Gastrocnemius medialis (tissue), 4 donors: ENCODE data around the gene KDM4B. TPM values are rescaled to one million over a fixed set of nuclear protein-coding genes. Genes with fewer than 3 reads are reported as not detected.

Source experiments
- ATAC-seq, 2 donors: fragments of 150-250 bp; one replicate each; pipeline ENCODE4 v1.9.1; 2016
- DNase-seq, 2 donors: peaks; one replicate each; pipeline ENCODE4 v3.0.0-alpha.2; 2019
- H3K27ac ChIP-seq, 4 donors: fragments of 200-600 bp; sonication (generic); 1 replicate in 1 of 4; 2 replicates in 3 of 4; pipeline ENCODE4 v1.5.1; 2016 to 2018; ENCODE audit warnings: mild to moderate bottlenecking in 2 of 4, moderate library complexity in 1 of 4
- H3K27me3 ChIP-seq, 3 donors: fragments of 200-600 bp; sonication (generic) in 2 of 3; 1 replicate in 1 of 3; 2 replicates in 2 of 3; pipeline versions ENCODE4 v1.5.1 to v1.6.0; 2016 to 2019; ENCODE audit warnings: mild to moderate bottlenecking in 1 of 3, moderate library complexity in 1 of 3
- H3K36me3 ChIP-seq, 2 donors: fragments of 200-600 bp; sonication (generic) in 1 of 2; one replicate each; pipeline ENCODE4 v1.5.1; 2017 to 2018
- H3K4me1 ChIP-seq, 2 donors: fragments of 200-600 bp; sonication (generic) in 1 of 2; one replicate each; pipeline ENCODE4 v1.5.1; 2016 to 2017; ENCODE audit warnings: mild to moderate bottlenecking in 2 of 2
- H3K4me3 ChIP-seq, 4 donors: fragments of 200-600 bp; sonication (generic) in 3 of 4; 1 replicate in 1 of 4; 2 replicates in 3 of 4; pipeline ENCODE4 v1.5.1; 2016 to 2019; ENCODE audit warnings: mild to moderate bottlenecking in 2 of 4
- H3K9me3 ChIP-seq, 3 donors: fragments of 200-600 bp; sonication (generic) in 2 of 3; 1 replicate in 1 of 3; 2 replicates in 2 of 3; pipeline ENCODE4 v1.5.1; 2016 to 2019
- POLR2A ChIP-seq, 2 donors: fragments of 450-650 bp; IDR thresholded peaks; one replicate each; pipeline ENCODE4 v1.6.1; 2017; ENCODE audit warnings: antibody characterized with exemption in 2 of 2, mild to moderate bottlenecking in 2 of 2, moderate library complexity in 2 of 2
- in situ Hi-C, 4 donors: fragments of 200-750 bp; cut with MboI; loops; one replicate each; pipeline versions ENCODE4 v1.15.0 to v1.8.0; 2017; ENCODE audit warnings: low sequenced_read_pairs in 4 of 4
- intact Hi-C: fragments of 100-400 bp; cut with DNase I; formaldehyde crosslinking; loops from one replicate; pipeline ENCODE4 v1.15.1; 2023; ENCODE audit warnings: low total_unique reads
- total RNA-seq, 4 donors: library from RNA; depleted of rRNA; stranded (reverse); fragments of >200 nt; gene quantifications; one replicate each; pipeline versions ENCODE4 v1.1.0 to v1.2.3, GENCODE V29; 2016
- TF ChIP-seq, protein P1 (sequence below), 5 experiments: fragments of 450-650 bp in 3 of 5; fragments of 200-600 bp in 2 of 5; sonication (generic) in 2 of 5; IDR thresholded peaks in 4 of 5; conservative IDR thresholded peaks in 1 of 5; 1 replicate in 4 of 5; 2 replicates in 1 of 5; pipeline ENCODE4 v1.5.1; 2016 to 2019; ENCODE audit warnings: antibody characterized with exemption in 5 of 5, mild to moderate bottlenecking in 3 of 5, moderate library complexity in 3 of 5

KDM4B gene
- total RNA-seq, 4 donors from 2014 or later, result 40.9 to 61.4 (median 46.4) TPM

DNA sequence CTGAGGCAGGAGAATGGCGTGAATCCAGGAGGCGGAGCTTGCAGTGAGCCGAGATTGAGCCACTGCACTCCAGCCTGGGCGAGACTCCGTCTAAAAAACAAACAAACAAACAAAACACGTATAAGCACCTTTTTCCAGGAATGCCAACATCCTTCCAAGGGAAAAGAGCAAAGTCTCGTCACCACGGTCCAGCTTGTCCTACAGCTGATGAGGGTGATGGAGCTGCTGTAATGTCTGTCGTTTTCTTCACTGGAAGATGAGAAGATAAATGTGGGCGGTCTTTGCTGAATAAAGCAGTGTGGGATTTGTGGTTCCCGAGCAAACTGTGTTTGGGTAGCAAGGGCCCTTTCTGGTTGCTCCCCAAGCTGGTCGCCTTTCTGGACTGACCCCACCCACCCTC, 205.1 kb downstream of the KDM4B start:
- TF ChIP-seq, protein P1, sequence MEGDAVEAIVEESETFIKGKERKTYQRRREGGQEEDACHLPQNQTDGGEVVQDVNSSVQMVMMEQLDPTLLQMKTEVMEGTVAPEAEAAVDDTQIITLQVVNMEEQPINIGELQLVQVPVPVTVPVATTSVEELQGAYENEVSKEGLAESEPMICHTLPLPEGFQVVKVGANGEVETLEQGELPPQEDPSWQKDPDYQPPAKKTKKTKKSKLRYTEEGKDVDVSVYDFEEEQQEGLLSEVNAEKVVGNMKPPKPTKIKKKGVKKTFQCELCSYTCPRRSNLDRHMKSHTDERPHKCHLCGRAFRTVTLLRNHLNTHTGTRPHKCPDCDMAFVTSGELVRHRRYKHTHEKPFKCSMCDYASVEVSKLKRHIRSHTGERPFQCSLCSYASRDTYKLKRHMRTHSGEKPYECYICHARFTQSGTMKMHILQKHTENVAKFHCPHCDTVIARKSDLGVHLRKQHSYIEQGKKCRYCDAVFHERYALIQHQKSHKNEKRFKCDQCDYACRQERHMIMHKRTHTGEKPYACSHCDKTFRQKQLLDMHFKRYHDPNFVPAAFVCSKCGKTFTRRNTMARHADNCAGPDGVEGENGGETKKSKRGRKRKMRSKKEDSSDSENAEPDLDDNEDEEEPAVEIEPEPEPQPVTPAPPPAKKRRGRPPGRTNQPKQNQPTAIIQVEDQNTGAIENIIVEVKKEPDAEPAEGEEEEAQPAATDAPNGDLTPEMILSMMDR (IDR thresholded peaks at IDR 0.05 in 4 of 5, conservative IDR thresholded peaks at IDR 0.05 in 1 of 5), result no peak
- TF ChIP-seq POLR2A (IDR thresholded peaks at IDR 0.05), result no peak
- H3K27me3 ChIP-seq, result no peaks in the 10 kb centered on the region
- H3K9me3 ChIP-seq, result no peaks in the 10 kb centered on the region
- intact Hi-C loops, result no loop called here
- in situ Hi-C loops, result no loop called here
- no peak overlapping the region for H3K27ac ChIP-seq
- no peak overlapping the region for H3K4me3 ChIP-seq
- ATAC-seq, result no peak
- no peaks in the 10 kb centered on the region for H3K36me3 ChIP-seq
- no peaks in the 10 kb centered on the region for H3K4me1 ChIP-seq
- no peak for DNase-seq

GRCh38 chr19:5177745-5178450, 209.0 kb downstream of the KDM4B start:
- Histone ChIP-seq H3K36me3 (no peaks in the 10 kb centered on the region), H3K4me1 (no peaks in the 10 kb centered on the region), H3K27ac (no peak overlapping the region), H3K27me3 (peaks cover 0 to 7% (median 0%) of the 10 kb centered on the region in 3 donors), H3K9me3 (no peaks in the 10 kb centered on the region), H3K4me3 (no peak overlapping the region)
- intact Hi-C loops, result no loop called here
- ATAC-seq, result no peak
- in situ Hi-C loops, result no loop called here
- DNase-seq, result no peak
- TF ChIP-seq, protein P1 (IDR thresholded peaks at IDR 0.05 in 4 of 5, conservative IDR thresholded peaks at IDR 0.05 in 1 of 5), result no peak

- ATAC-seq, result no peak
- peaks cover 0 to 7% (median 0%) of the 10 kb centered on the region in 3 donors for H3K27me3 ChIP-seq
- no peaks in the 10 kb centered on the region for H3K36me3 ChIP-seq
- no peak for TF ChIP-seq POLR2A (IDR thresholded peaks at IDR 0.05)
- DNase-seq, result no peak
- H3K27ac ChIP-seq, result no peak overlapping the region
- no peaks in the 10 kb centered on the region for H3K9me3 ChIP-seq
- no peak overlapping the region for H3K4me3 ChIP-seq
- in situ Hi-C loops, result no loop called here
- intact Hi-C loops, result no loop called here
- H3K4me1 ChIP-seq, result no peaks in the 10 kb centered on the region
These were observed 209.9 kb downstream of the KDM4B start for GRCh38 chr19:5178841-5179240.

GRCh38 chr19:5179256-5179655, 210.3 kb downstream of the KDM4B start:
- DNase-seq, result no peak
- TF ChIP-seq POLR2A (IDR thresholded peaks at IDR 0.05), result no peak
- TF ChIP-seq, protein P1 (IDR thresholded peaks at IDR 0.05 in 4 of 5, conservative IDR thresholded peaks at IDR 0.05 in 1 of 5), result no peak
- Histone ChIP-seq H3K27me3 (peaks cover 0 to 7% (median 0%) of the 10 kb centered on the region in 3 donors), H3K36me3 (no peaks in the 10 kb centered on the region), H3K27ac (no peak overlapping the region), H3K9me3 (no peaks in the 10 kb centered on the region), H3K4me3 (no peak overlapping the region), H3K4me1 (no peaks in the 10 kb centered on the region)
- in situ Hi-C loops, result no loop called here
- ATAC-seq, result no peak
- intact Hi-C loops, result no loop called here

DNA sequence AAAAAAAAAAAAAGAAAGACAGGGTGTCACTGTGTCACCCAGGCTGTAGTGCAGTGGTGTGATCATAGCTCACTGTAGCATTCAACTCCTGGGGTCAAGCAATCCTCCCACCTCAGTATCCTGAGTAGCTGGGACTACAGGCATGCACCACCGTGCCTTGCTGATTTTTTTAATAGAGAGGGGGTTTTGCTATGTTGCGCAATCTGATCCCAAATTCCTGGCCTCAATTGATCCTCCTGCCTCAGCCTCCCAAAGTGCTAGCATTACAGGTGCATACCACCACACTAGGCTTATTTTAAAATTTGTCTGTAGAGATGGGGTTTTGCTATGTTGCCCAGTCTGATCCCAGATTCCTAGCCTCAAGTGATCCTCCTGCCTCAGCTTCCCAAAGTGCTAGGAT, 212.4 kb downstream of the KDM4B start:
- Histone ChIP-seq H3K4me1 (no peaks in the 10 kb centered on the region), H3K27ac (no peak overlapping the region), H3K4me3 (no peak overlapping the region), H3K9me3 (no peaks in the 10 kb centered on the region), H3K36me3 (no peaks in the 10 kb centered on the region), H3K27me3 (peaks cover 0 to 7% (median 0%) of the 10 kb centered on the region in 3 donors)
- ATAC-seq (no peak), DNase-seq (no peak)
- TF ChIP-seq, protein P1 (IDR thresholded peaks at IDR 0.05 in 4 of 5, conservative IDR thresholded peaks at IDR 0.05 in 1 of 5), result no peak
- no peak for TF ChIP-seq POLR2A (IDR thresholded peaks at IDR 0.05)
- intact Hi-C loops (no loop called here), in situ Hi-C loops (no loop called here)
